ENCODE results near the gene BOLA3.
A peak's percentile ranks its signal among the peaks of the same experiment; 100 is the strongest.
"Not testable (repeated sequence)": the region's sequence is repeated elsewhere in the genome, so short reads cannot be mapped to it uniquely, and the experiment has no call there.

Gene BOLA3

DNA sequence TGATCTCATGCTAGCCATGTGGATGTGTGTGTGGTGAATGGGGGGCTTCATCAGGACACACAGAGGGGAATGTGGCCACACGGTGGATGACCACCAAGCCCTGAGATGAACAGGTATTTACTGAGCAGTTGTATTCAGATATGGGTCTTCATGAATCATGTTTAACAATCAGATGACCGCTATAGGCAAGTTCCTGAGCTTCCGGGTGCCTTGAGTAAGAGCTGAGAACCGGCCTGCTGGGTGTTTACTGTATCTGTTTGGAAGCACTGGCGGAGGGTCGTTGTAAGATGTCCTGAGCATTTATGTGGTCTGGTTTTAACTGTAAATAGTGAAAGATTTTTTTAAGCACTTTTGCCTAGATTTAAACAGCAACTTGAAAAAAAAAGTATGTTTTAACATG is 43.9 kb downstream of the BOLA3 start:
- no peak for DNase-seq (ENCODE audit: low read depth, low spot score)

GRCh38 chr2:74102516-74102915 is 45.2 kb downstream of the BOLA3 start:
- DNase-seq (ENCODE audit: low read depth, low spot score): no peak

DNA sequence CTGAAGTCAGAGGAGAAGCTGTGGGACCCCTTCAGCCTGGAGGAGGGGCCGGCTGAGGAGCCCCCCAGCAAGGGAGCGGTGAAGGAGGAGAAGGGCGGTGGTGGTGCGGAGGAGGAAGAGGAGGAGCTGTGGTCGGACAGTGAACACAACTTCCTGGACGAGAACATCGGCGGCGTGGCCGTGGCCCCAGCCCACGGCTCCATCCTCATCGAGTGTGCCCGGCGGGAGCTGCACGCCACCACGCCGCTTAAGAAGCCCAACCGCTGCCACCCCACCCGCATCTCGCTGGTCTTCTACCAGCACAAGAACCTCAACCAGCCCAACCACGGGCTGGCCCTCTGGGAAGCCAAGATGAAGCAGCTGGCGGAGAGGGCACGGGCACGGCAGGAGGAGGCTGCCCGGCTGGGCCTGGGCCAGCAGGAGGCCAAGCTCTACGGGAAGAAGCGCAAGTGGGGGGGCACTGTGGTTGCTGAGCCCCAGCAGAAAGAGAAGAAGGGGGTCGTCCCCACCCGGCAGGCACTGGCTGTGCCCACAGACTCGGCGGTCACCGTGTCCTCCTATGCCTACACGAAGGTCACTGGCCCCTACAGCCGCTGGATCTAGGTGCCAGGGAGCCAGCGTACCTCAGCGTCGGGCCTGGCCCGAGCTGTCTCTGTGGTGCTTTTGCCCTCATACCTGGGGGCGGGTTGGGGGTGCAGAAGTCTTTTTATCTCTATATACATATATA is 46.0 kb downstream of the BOLA3 start:
- DNase-seq (ENCODE audit: low read depth, low spot score): no peak

DNA sequence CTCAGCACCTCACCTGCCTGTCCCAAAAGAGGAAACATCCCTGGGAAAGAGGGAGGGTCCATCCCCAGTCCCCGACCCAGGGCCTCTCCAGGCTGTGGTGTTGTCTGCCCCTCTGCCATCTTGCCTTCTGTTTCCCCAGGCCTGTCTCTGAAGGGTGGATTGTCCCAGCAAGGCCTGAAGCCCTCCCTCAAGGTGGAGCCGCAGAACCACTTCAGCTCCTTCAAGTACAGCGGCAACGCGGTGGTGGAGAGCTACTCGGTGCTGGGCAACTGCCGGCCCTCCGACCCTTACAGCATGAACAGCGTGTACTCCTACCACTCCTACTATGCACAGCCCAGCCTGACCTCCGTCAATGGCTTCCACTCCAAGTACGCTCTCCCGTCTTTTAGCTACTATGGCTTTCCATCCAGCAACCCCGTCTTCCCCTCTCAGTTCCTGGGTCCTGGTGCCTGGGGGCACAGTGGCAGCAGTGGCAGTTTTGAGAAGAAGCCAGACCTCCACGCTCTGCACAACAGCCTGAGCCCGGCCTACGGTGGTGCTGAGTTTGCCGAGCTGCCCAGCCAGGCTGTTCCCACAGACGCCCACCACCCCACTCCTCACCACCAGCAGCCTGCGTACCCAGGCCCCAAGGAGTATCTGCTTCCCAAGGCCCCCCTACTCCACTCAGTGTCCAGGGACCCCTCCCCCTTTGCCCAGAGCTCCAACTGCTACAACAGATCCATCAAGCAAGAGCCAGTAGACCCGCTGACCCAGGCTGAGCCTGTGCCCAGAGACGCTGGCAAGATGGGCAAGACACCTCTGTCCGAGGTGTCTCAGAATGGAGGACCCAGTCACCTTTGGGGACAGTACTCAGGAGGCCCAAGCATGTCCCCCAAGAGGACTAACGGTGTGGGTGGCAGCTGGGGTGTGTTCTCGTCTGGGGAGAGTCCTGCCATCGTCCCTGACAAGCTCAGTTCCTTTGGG is 47.2 kb downstream of the BOLA3 start:
- DNase-seq (ENCODE audit: low read depth, low spot score): no peak

DNA sequence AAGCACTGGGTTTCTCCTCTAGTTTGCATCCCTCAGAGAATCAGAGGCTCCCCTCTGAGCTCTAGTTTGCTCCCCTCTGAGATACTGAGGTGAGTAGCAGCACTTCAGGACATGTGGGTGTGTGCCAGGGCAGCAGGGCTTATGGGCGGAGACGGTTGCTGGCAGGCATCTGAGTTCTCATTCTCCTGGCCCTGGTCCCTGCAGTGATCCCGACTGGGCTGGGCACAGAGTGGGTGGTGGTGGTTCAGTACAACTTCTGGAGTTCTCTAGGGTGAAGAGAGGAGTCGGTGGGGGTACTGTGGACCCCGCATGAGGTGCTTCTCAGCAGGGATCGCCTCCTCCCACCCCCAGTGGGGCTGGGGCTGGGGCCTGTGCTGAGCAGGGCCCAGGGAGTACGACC is 47.9 kb downstream of the BOLA3 start:
- DNase-seq (ENCODE audit: low read depth, low spot score): peak; percentile 17

DNA sequence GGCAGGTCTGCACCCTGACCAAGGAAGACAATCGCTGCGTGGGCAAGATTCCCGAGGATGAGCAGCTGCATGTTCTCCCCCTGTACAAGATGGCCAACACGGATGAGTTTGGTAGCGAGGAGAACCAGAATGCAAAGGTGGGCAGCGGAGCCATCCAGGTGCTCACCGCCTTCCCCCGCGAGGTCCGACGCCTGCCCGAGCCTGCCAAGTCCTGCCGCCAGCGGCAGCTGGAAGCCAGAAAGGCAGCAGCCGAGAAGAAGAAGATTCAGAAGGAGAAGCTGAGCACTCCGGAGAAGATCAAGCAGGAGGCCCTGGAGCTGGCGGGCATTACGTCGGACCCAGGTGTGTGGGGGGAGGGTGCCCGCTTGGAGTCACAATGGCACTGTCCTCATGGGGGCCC is 48.4 kb downstream of the BOLA3 start:
- no peak for DNase-seq (ENCODE audit: low read depth, low spot score)

DNA sequence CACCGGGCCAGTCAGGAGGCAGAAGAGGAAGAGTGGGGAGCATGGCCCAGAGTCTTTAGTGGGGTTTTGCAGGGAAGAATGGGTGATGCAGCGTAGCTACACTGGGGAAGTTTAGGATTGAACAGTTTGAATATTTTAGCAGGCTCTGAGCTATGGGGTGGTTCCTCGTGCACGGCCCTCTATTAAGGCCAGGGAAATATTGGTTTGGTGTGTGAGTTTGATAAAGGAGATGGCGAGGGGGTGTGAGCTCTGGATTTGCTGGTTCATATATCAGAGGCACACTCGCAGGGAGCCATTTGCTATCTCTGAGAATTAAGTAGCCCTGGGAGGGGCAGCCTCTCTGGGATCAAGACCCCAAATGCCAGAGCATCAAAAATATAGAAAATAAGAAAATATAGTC is 50.1 kb downstream of the BOLA3 start:
- DNase-seq (ENCODE audit: low read depth, low spot score): no peak

DNA sequence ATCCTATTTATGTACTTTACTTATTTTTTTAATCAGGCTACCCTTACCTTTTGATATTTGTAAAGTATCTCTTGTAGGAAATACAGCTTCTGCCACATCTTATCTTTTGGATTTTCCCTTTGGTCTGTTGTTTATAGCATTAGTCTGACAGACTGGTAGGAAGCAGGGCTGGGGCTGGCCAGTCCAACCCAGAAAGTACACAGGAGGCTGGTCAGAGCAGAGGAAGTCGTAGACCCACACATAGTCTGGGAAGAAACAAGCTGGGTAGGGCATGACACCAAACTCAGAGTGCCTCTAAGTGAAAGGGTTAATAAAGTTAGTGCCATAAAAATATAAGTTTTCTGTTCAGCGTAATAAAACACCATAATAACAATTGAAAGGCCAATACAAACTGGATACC is 51.7 kb downstream of the BOLA3 start:
- no peak for DNase-seq (ENCODE audit: low read depth, low spot score)

DNA sequence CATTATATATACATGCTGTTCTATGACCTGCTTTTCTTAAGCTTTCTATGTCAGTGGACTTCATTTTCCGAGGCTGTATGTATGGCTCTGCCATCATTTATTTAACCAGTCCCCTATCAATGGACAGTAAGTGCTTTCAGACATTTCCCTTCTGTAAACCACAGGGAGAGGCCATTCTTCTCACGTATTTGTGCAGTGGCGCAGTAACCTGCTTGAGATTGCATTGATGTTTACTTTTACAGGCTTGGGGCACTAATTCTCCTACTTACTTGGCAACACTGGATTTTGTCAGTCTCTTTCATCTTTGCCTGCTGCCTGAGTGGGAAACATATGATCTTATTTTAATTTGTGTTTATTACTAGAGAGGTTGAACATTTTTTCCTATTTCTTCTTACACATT is 52.1 kb downstream of the BOLA3 start:
- DNase-seq (ENCODE audit: low read depth, low spot score): no peak

DNA sequence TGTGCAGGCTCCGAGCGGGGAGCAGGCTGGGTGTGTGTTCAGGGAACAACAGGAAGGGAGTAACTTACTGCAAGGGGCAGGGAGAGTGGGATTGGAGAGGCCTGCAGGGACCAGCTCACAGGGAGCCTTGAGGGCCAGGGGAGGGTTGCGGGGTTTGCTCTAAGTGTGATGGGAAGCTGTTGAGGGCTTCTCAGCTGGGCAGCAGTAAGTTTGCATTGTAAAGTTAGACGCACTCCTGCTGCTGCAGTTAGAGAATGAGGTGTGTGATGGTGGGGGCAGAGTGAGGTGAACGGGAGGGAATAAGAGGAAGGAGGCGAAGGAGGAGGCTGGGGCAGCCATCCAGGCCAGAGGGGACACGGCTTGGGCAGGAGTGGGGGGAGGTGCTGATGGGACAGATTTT is 53.4 kb downstream of the BOLA3 start:
- no peak for DNase-seq (ENCODE audit: low read depth, low spot score)

GRCh38 chr2:74093840-74094239 is 53.9 kb downstream of the BOLA3 start:
- DNase-seq (ENCODE audit: low read depth, low spot score): no peak

DNA sequence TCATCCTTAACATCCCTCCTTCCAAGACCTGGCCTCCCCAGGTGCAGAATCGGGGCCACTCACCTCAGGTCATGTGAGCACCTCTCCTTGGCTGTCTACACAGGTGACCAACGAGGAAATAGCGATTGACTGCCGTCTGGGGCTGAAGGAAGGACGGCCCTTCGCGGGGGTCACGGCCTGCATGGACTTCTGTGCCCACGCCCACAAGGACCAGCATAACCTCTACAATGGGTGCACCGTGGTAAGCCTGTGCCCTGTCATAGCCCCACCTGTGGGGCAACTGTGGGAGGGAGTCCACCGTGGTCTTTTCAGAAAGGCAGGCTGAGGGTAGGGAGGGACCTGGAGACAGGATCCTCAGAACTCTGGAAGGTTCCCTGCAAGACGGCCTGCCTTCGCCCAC is 54.3 kb downstream of the BOLA3 start:
- no peak for DNase-seq (ENCODE audit: low read depth, low spot score)

- peak; percentile 17 for DNase-seq (ENCODE audit: low read depth, low spot score)
Measured at GRCh38 chr2:74092275-74092674, 55.4 kb downstream of the BOLA3 start.

DNA sequence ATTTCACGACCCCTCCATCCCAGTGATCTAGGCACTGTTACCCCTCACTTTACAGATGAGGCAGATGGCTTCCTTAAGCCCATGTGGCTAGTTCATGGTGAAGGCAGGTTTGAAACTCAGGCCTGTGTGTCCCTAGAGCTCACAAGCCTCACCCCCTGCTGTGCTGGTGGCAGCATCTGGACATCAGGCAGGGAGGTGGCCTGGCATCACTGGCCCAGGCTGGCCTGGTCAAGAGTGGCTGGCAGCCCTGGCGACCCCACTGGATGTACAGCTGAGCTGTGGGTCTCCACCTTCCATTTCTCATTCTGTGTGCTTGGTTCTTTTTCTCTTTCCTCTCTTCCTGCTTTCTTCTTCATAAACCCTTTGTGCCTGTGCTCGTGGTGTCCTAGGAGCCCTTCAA is 56.3 kb downstream of the BOLA3 start:
- no peak for DNase-seq (ENCODE audit: low read depth, low spot score)

- DNase-seq (ENCODE audit: low read depth, low spot score): no peak
Measured at GRCh38 chr2:74089816-74090745, 57.6 kb downstream of the BOLA3 start.

GRCh38 chr2:74088676-74089075 is 59.0 kb downstream of the BOLA3 start:
- not testable (repeated sequence) for DNase-seq (ENCODE audit: low read depth, low spot score)

GRCh38 chr2:74087696-74088095 is 60.0 kb downstream of the BOLA3 start:
- DNase-seq (ENCODE audit: low read depth, low spot score): no peak

- no peak for DNase-seq (ENCODE audit: low read depth, low spot score)
Measured at GRCh38 chr2:74086021-74086420, 61.7 kb downstream of the BOLA3 start.
